SKM-1 treated with dmso at 0.1 percent for 144 hours (cell line): Measurements from ENCODE around the gene POLR1C.
"Not testable (repeated sequence)": the region's sequence is repeated elsewhere in the genome, so short reads cannot be mapped to it uniquely, and the experiment has no call there.

Experiments
- DNase-seq: peaks from one replicate; lab custom pipeline; 2025; ENCODE audit not compliant: unreplicated experiment; lab: John Stamatoyannopoulos, UW

POLR1C gene

GRCh38 chr6:43516697-43517504 is at the start of gene POLR1C, which contains the start of gene YIPF3:
TSS of gene POLR1C (plus strand) at chr6:43517089. CDS start at chr6:43517110, 21 bp downstream.
TSS of gene YIPF3 (minus strand) at chr6:43516926. CDS start at chr6:43516807, 119 bp downstream.
- DNase-seq = peak; percentile 97

- DNase-seq = not testable (repeated sequence)
Measured at GRCh38 chr6:43467265-43467664, 49.6 kb upstream of the POLR1C start.

- no peak for DNase-seq
Measured at GRCh38 chr6:43467752-43468151, 49.1 kb upstream of the POLR1C start.

GRCh38 chr6:43468240-43468639 is 48.6 kb upstream of the POLR1C start:
- DNase-seq = no peak

- no peak for DNase-seq
Measured at GRCh38 chr6:43468748-43469681, 47.9 kb upstream of the POLR1C start.

- DNase-seq = no peak
Measured at GRCh38 chr6:43469947-43470346, 46.9 kb upstream of the POLR1C start.

- no peak for DNase-seq
Measured at GRCh38 chr6:43471399-43471798, 45.5 kb upstream of the POLR1C start.

- no peak for DNase-seq
Measured at GRCh38 chr6:43472515-43472914, 44.4 kb upstream of the POLR1C start.

GRCh38 chr6:43475516-43475915 is 41.4 kb upstream of the POLR1C start:
- DNase-seq = no peak

GRCh38 chr6:43476746-43477145 is 40.1 kb upstream of the POLR1C start:
- DNase-seq = no peak

GRCh38 chr6:43477235-43478007 is 39.5 kb upstream of the POLR1C start, which contains the start of gene TJAP1:
TSS of gene TJAP1 (plus strand) at chr6:43477570. CDS start at chr6:43499002, 21,432 bp downstream.
- DNase-seq = peak; percentile 73

- DNase-seq = no peak
Measured at GRCh38 chr6:43478008-43478372, 38.9 kb upstream of the POLR1C start.

- DNase-seq = no peak
Measured at GRCh38 chr6:43481075-43481474, 35.8 kb upstream of the POLR1C start.

GRCh38 chr6:43481591-43482236 is 35.2 kb upstream of the POLR1C start:
- DNase-seq = no peak

GRCh38 chr6:43488667-43489276 is 28.1 kb upstream of the POLR1C start:
- no peak for DNase-seq

GRCh38 chr6:43489277-43490072 is 27.4 kb upstream of the POLR1C start:
- DNase-seq = no peak

- no peak for DNase-seq
Measured at GRCh38 chr6:43490523-43490939, 26.4 kb upstream of the POLR1C start.

- DNase-seq = no peak
Measured at GRCh38 chr6:43491750-43492661, 24.9 kb upstream of the POLR1C start.
